HTERT RPE-1 (cell line): ENCODE results near the gene CD82.
"Not testable (repeated sequence)": the region's sequence is repeated elsewhere in the genome, so short reads cannot be mapped to it uniquely, and the experiment has no call there.

Experiments used
- in situ Hi-C: fragments of 300-500 bp; cut with MboI; formaldehyde crosslinking; loops from 4 replicates; pipeline ENCODE4 v1.14.3; 2020; ENCODE audit warnings: low sequenced_read_pairs

CD82 gene

GRCh38 chr11:44533921-44534711, 31.3 kb upstream of the CD82 start:
- in situ Hi-C loops = no loop called here

GRCh38 chr11:44535191-44535980, 30.1 kb upstream of the CD82 start:
- in situ Hi-C loops = no loop called here

GRCh38 chr11:44536788-44537516, 28.5 kb upstream of the CD82 start:
- in situ Hi-C loops = no loop called here

GRCh38 chr11:44537679-44538078, 27.8 kb upstream of the CD82 start:
- in situ Hi-C loops = no loop called here

GRCh38 chr11:44538375-44539054, 26.9 kb upstream of the CD82 start:
- in situ Hi-C loops = no loop called here

- in situ Hi-C loops = no loop called here
These were observed 25.5 kb upstream of the CD82 start for GRCh38 chr11:44539971-44540370.

- in situ Hi-C loops = no loop called here
These were observed 24.8 kb upstream of the CD82 start for GRCh38 chr11:44540667-44541066.

- in situ Hi-C loops = no loop called here
These were observed 23.1 kb upstream of the CD82 start for GRCh38 chr11:44542372-44542771.

- in situ Hi-C loops = not testable (repeated sequence)
These were observed 18.5 kb upstream of the CD82 start for GRCh38 chr11:44546984-44547383.

GRCh38 chr11:44547534-44547933, 17.9 kb upstream of the CD82 start:
- in situ Hi-C loops = not testable (repeated sequence)

GRCh38 chr11:44548032-44548695, 17.3 kb upstream of the CD82 start:
- in situ Hi-C loops = no loop called here

- in situ Hi-C loops = not testable (repeated sequence)
These were observed 16.3 kb upstream of the CD82 start for GRCh38 chr11:44548961-44549749.

- in situ Hi-C loops = no loop called here
These were observed 15.3 kb upstream of the CD82 start for GRCh38 chr11:44550123-44550522.

GRCh38 chr11:44551456-44552139, 13.9 kb upstream of the CD82 start:
- in situ Hi-C loops = no loop called here

GRCh38 chr11:44555031-44555800, 10.2 kb upstream of the CD82 start:
- in situ Hi-C loops = no loop called here

- in situ Hi-C loops = no loop called here
These were observed 8.6 kb upstream of the CD82 start for GRCh38 chr11:44556735-44557409.

- in situ Hi-C loops = no loop called here
These were observed 8.0 kb upstream of the CD82 start for GRCh38 chr11:44557464-44557863.
